ENCODE data around the gene JTB.
"Not testable (repeated sequence)": the region's sequence is repeated elsewhere in the genome, so short reads cannot be mapped to it uniquely, and the experiment has no call there.

Gene JTB

GRCh38 chr1:153977250-153978240 is at the start of gene JTB:
TSS of gene JTB (minus strand) at chr1:153977674. CDS start at chr1:153977252, 422 bp downstream.
- DNase-seq: peak; percentile 31 to 92 (median 79)

DNA sequence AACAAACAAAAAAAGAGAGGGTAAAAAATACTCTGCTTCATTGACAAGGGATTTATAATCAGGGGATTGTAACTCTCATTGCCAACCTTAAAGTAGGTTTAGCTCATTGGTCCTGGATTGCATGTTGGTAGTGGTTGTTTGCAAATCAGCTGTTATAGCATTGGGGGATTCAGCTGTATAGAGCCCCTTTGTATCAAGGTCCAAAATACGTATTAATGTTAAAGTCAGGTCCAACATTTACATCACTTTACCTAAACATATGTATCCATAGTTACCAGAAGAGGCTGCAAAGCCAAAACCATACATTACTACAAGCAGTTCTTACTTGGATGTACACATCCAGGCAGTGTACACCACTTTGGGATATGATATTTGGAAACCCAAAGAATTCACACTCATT is 42.5 kb upstream of the JTB start:
- no peak for DNase-seq

DNA sequence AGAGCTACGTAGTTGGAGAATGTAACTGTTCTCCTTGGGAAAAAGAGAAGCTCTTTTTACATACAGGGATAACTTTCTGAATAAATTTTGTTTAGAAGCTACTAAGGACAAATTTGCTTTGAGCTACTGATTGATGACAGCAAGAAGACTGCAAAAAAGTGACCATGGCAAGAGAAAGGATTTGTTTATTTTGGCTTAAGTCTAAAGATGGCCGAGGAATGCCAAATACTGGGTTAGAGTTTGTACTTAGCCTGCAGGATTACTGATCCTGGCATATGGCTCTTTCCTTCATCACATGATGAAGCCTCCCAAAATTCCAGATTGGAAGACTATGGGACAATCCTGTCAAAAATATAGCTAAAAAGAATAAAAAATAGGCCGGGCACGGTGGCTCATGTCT is 41.8 kb upstream of the JTB start:
- no peak for DNase-seq

GRCh38 chr1:154014154-154014907 is 36.9 kb upstream of the JTB start:
- no peak for DNase-seq

- not testable (repeated sequence) for DNase-seq
Observed at GRCh38 chr1:154012543-154012942, 35.1 kb upstream of the JTB start.

DNA sequence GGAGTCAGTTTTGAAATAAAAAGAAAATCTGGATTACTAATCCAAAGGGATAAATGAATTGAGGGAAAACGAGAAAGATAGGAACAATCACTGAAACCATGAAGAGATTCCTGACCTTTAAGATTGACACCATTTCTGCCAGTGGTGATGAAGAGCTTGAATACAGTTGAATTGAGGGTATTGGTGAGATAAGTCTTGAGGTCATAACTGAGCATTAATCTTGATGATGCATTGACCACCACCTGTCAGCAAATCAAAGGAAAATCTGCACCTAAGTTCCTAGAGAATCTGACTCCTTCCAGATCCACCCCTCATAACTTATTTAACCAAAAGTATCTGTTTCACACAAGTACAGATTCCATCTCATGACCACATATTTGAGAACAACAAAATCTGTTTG is 34.7 kb upstream of the JTB start:
- DNase-seq: no peak

DNA sequence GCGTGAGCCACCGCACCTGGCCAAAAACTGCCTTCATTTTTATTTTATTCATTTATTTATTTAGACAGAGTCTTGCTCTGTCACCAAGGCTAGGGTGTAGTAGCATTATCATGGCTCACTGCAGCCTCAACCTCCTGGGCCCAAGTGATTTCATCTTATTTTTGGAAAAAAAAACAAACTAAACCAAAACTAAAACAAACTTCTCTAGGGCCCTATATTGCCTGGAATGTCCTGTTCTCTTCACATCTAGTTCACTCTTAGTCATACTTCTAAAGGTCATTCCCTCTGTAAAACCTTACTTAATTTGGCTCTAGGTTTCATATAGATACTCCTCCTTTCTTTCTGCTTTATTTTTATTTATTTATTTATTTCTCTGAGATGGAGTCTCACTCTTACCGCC is 28.7 kb upstream of the JTB start:
- DNase-seq: no peak

- DNase-seq: no peak
Observed at GRCh38 chr1:154000420-154000819, 22.9 kb upstream of the JTB start.

- DNase-seq: not testable (repeated sequence)
Observed at GRCh38 chr1:153996882-153997281, 19.4 kb upstream of the JTB start.

DNA sequence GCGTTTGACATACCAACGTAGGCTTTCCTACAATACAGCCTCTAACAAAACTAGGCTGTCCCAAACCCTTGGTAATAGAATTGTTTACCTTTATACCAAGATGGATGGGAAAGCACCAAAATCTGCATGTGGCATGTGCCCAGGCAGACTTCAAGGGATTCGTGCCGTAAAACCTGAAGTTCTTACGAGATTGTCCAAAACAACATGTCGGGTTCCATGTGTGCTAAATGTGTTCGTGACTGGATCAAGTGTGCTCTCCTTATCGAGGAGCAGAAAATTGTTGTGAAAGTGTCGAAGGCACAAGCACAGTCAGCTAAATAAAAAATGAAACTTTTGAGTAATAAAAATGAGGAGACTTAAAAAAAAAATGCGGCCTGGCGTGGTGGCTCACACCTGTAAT is 18.2 kb upstream of the JTB start:
- DNase-seq: no peak

- DNase-seq: no peak
Observed at GRCh38 chr1:153995202-153995601, 17.7 kb upstream of the JTB start.

DNA sequence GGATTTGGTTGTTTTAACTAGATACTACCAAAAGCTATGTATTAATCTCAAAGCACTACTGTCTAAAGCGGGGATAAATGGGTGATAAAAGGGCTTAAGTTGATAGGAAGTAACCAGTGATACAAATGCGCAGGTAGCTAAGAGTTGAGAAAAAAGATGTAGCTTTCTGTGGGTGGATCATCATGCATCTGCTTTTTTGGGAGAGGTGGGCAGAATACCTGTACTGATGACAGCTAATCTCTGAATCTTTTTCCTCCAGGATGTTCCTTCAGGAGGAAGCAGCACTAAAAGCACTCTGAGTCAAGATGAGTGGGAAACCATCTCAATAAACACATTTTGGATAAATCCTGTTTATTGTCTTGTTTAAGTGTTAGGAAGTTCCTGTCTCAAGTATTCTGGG is 14.3 kb upstream of the JTB start:
- no peak for DNase-seq

DNA sequence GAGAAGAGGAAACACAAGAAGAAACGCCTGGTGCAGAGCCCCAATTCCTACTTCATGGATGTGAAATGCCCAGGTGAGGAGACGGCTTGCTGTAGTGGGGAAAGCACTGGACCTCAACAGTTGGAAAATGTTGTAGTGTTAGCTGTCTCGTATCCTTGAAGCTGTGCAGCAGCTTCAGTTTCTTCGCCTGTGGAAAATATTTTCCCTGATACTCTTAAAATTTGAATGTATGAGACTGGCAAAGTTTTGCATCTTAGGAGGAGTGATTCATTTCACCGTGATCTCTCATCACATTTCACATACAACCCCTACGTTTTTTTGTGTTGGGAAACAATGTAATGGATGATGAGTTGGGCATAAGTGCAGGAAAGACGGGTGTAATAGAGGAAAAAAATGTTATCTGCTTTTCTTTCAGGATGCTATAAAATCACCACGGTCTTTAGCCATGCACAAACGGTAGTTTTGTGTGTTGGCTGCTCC is 13.7 kb upstream of the JTB start:
- DNase-seq: no peak

DNA sequence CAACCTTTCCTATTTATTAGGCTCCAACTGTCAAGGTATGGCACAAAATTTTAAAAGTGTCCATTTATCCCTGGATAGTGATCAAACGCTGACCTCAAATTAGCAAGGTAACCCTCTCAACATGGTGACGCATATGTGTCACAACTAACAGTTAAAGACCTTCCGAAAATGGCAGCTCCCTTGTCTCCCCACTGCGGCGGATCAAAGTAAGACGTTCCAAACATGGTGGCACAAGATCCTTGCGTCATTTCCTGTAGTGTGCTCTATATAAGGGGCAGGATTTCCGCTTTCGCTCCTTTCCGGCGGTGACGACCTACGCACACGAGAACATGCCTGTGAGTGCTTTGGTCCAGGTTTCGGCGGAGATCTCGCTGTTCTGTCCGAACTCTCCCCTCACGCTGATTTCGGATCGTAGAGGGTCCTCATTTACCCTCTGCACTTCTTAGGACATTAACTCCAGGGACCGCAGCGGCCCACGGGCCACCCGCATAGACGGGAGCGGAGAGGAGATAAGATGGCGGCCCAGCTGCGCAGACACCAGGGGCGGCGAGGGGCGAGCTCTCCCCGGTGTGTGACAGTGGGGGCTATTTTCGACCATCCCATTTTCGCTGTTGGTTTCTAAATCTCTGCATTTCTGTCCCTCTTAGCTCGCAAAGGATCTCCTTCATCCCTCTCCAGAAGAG is 13.1 kb upstream of the JTB start, which contains the start of gene RPS27:
Gene RPS27 (plus strand): TSS at position 295 of the 683 bp plus-strand sequence. CDS start 35 bp downstream, at position 330.
- peak; percentile 37 to 96 (median 85) for DNase-seq

DNA sequence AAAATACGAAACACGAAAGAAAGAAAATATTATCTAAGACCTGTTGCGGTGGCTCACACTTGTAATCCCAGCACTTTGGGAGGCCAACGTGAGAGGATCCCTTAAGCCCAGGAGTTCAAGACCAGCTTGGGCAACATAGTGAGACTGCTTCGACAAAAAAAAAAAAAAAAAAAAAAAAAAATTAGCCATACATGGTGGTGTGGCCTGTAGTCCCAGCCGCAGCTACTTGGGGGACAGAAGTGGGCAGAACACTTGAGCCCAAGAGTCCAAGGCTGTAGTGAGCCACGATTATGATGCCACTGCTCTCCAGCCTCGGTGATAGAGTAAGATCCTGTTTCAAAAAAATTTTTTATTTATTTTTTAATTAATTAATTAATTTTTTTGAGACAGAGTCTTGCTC is 10.1 kb upstream of the JTB start:
- no peak for DNase-seq

GRCh38 chr1:153985941-153986761 is 8.7 kb upstream of the JTB start, which contains the start of gene RAB13:
TSS of gene RAB13 (minus strand) at chr1:153986339. CDS start at chr1:153986236, 103 bp downstream.
- DNase-seq: peak in 50 of 56 donors; percentile 6 to 80 (median 52)

GRCh38 chr1:153985341-153985912 is 8.0 kb upstream of the JTB start:
- DNase-seq: peak in 5 of 56 donors; percentile 3 to 33 (median 14)

GRCh38 chr1:153984123-153984894 is 6.8 kb upstream of the JTB start:
- DNase-seq: no peak

DNA sequence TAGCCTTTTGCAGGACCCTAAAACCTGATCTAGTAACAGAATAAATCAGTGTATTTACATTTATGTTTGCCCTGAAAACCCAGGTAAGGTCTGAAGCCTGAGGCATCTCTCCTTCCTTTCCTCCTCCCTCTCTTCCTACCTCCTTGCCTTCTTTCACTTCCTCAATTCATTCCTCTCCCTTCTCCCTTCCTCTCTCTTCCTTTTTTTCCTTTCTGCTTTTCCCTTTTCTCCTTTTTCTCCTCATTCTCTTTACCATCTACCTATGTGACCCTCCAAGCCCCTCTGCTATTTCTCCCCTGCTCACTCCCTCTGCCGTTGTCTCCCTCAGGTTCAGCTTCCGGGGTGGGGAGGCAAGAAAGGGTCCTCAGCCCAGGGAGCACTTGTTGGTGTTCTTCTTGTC is 4.3 kb upstream of the JTB start:
- DNase-seq: not testable (repeated sequence)
